GM21529 (cell line): ENCODE results near the gene PPP6R3.

ENCODE experiments used
- ATAC-seq: cut with Tn5 transposase; IDR thresholded peaks from one replicate; pipeline ENCODE4 v1.9.1; 2021; ENCODE audit not compliant: unreplicated experiment

The PPP6R3 gene

DNA sequence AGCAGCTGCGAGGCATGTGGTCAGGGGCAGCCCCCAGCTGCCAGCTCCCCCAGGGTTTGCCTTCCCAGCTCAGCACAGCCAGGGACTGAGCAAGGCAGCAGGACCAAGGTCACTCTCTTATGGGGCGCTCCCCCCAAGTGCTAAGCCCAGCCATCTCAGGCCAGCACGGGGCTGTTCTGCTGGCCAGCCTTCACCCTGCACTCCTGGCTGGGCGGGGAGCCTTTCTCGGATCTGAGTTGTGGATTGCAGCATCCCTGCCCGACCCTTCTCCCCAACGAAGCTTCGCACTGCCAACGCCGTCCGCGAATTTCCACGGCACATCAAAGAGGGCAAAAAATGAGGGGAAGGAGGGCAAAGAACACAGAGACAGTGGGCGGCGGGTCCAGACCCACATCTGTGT lies 181.3 kb downstream of the PPP6R3 start:
- no peak for ATAC-seq

- ATAC-seq: no peak
Measured at GRCh38 chr11:68643585-68643984, 183.0 kb downstream of the PPP6R3 start.

DNA sequence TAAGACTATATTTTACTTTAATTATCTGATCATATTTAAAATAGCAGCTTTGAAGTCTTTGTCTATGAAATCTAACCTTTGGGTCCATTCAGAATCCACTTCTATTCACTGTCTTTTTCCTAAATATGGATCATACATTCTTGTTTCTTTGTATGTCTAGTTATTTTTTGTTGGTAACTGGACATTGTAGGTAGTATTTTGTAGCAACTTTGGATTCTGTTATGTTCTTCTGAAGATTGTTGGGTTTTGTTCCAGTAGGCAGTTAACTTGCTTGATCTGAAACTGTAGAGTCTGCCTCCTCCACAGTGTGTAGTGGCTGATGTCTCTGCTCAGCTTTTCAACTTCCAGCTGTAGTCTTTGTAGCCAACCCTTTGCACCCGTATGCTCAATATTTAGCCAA lies 186.3 kb downstream of the PPP6R3 start:
- no peak for ATAC-seq

GRCh38 chr11:68649851-68650555 lies 189.5 kb downstream of the PPP6R3 start:
- ATAC-seq: no peak

DNA sequence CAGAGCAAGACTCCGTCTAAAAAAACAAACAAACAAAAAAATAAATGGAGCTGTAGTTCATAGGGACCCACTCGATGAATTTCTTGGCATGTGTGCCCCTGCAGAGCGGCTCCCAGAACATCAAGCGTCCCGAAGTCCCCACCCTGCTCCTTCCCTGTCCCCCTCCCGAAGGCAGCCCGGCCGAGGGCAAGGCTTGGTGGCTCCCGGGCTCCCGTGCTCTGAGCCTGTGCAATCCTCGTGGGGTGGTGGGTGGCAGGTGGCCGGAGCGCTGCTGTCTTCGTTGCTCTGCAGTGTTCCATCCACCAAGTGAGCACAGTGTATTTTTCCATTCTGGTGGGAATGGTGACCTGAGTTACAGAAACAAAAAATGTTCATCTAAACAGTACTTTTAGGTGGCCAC lies 190.2 kb downstream of the PPP6R3 start:
- ATAC-seq: no peak

DNA sequence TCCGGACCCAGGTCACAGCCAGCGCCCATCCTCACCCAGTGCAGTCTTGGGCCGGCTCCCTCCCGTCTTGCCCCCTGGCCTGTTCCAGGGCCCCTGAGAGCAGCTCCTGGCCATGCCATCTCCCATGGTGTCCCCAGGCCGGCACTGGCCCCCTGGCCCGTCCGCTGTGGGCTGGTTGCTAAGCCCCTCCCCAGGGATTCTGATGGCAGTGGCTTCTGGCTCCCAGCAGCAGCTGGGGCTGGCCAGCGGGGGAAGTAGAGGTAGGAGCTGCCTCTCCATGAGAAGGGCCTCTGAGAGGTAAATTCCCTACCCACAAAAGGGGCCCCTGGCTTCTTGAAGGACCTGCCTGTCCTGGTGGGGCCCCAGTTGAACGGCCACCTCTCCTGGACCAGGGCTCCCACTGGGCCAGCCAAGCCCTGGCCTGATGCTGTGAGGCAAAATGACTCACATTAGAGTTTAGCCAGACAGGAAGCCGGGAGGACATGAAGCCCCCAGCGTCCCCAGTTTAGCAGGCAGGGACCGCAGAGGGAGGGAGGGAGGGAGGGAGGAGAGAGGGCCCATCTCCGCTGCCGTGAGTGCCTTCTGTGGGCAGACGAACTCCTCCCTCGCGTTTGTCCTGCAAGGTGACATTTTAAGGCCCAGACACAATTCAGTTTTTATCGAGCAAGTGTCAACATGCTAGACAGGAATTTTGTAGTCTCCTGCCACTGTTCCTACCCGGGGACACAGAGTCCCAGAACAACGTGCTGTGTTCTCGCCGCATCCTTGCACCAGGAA lies 190.8 kb downstream of the PPP6R3 start:
- no peak for ATAC-seq

DNA sequence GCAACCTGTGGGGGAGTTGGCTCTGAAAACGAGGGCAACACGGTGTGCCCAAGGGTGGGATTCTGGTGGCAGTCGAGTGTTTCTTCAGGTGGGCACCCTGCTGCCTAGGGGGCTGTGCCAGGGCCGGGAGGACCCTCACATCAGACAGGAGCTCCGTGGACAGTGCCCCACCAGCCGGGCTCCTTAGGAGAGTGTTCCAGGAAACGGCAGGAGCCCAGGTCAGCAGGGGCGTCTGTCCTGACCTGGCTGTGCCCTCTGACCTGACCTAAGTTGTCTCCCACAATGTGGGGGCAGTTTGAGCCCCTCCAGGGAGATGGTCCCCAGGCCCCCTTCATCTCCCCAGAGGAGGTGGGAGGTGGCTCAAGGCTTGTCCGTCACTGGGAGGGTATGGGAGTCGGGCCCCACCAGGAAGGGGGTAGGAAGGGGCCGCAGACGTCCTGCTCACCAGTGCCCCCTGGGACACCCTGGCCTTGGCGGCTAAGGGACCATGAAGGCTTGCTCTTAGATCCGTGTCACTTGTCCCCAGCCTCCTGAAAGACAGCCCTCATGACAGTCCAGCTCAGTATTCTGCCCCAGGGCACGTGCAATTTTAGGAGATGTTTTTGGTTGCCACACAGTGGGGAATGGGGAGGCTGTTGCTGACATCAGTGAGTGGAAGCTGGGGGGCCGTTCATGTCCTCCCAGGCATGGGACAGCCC lies 191.6 kb downstream of the PPP6R3 start:
- no peak for ATAC-seq

GRCh38 chr11:68652683-68653156 lies 192.2 kb downstream of the PPP6R3 start:
- no peak for ATAC-seq

DNA sequence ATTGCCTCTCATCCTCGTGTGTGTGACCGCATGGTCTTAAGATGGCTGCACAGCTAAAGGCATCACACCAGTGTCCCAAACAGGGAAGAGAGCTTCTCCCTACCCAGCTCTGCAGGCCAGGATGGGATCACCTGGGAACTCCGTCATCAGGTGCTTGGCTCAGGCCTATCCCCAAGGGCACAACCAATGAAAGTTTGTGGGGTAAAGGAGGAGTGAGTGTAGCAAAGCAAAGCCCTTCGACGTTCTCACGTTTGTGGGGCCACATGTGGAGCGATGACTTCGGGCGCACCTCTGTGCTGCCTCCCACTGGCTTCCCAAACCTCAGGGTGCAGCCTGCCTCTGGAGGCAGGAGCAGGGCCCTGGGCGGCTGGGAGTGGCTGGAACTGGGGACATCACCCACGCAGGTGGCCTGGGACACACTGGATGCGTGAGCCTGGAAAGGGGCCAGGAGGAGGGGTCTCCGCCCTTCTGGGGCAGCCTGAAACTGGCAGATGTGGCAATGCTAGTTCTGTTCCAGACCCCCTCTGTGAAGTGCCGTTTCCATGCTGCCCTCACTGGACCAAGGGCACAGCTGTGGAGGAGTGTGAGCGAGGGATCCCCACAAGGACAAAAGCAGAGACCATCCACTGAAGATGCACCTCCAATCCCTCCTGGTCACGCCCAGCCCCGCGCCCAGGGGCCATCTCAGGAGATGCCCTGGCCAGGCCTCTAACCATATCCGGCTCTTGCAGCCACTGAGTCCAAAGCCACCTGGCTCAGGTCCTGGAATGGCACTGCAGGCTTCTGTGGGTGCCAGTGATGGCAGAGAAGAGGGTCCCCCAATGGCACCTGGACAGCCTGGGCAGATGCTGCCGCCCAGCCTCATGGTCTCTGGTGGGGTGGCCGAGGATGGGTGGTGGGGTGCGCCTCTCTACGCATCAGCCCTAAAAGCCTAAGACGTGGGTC lies 193.2 kb downstream of the PPP6R3 start:
- ATAC-seq: no peak

GRCh38 chr11:68654978-68655377 lies 194.4 kb downstream of the PPP6R3 start:
- no peak for ATAC-seq

DNA sequence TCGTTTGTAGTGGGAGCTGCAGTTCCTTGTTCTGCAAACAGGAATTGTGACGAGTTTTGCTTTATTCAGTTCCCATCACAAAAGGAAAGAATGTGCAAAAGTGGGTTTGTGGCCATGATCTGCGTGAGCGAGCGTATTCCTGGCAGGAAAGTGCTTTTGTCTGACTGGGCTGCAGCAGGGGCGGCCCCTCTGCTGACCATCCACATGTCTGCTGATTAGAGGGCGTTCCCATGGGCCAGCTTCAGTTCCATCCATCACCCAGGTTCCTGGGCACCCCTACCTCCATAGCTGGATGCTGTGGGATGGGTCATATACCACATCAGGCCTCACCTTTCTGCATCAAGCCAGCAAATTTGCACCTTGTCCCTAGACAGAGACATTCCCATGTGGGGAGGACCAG lies 194.9 kb downstream of the PPP6R3 start:
- ATAC-seq: no peak

- no peak for ATAC-seq
Measured at GRCh38 chr11:68655806-68656205, 195.3 kb downstream of the PPP6R3 start.

GRCh38 chr11:68657021-68657780 lies 196.6 kb downstream of the PPP6R3 start:
- ATAC-seq: no peak

DNA sequence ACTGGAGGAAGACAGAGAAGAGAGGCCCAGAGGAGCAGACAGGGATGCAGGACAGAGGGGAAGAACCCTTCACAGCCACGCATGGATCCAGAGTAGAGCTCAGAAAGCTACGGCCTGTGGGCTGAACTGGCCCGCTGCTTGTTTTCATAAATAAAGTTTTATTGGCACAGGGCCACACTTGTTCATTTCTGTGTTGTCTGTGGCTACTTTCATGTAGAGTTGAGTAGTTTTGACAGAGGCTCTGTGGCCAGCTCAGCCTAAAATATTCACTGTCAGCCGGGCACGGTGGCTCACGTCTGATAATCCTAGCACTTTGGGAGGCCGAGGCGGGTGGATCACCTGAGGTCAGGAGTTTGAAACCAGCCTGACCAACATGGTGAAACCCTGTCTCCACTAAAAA lies 197.5 kb downstream of the PPP6R3 start:
- no peak for ATAC-seq

GRCh38 chr11:68658661-68659060 lies 198.1 kb downstream of the PPP6R3 start:
- no peak for ATAC-seq

GRCh38 chr11:68659158-68659921 lies 198.8 kb downstream of the PPP6R3 start:
- no peak for ATAC-seq

DNA sequence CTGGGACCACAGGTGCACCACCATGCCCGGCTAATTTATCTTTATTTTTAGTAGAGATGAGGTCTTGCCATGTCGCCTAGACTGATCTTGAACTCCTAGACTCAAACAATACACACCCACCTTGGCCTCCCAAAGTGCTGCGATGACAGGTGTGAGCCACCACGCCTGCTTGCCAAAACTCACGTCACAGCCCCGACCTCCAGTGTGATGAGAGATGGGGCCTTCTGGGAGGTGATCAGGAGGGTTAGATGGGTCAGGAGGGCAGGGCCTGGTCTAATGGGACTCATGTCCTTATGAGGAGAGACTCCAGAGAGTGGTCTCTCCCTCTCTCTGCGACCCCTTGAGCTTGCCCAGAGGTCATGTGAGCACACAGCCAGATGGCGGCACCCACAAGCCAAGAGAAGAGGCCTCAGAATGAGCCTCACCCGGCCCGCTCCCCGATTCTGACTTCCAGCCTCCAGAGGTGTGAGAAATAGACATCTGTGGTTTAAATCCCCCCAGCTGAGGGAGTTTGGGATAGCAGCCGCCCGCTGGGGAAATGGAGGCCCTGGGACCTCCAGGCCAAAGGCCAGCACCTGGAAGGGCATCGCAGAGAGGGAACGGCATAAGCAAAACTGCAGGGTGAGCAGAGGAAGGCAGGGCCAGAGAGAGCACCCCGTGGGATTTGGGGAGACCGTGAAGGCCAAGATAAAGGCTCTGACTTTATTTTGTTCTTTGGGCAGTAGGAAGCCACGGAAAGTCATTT lies 199.7 kb downstream of the PPP6R3 start:
- no peak for ATAC-seq

- ATAC-seq: no peak
Measured at GRCh38 chr11:68661014-68661413, 200.5 kb downstream of the PPP6R3 start.
